ENCODE measurements around the gene SLC2A4.
"Not testable (repeated sequence)": the region's sequence is repeated elsewhere in the genome, so short reads cannot be mapped to it uniquely, and the experiment has no call there.

The SLC2A4 gene

GRCh38 chr17:7241783-7242716 lies 39.5 kb upstream of the SLC2A4 start, which contains the start of gene GABARAP:
Gene GABARAP, minus strand, starts transcription at chr17:7242449. Its CDS starts 119 bp downstream, at chr17:7242330.
- TF ChIP-seq CTCF (IDR thresholded peaks at IDR 0.05; ENCODE audit: low read length, missing control alignments) = no peak
- DNase-seq (ENCODE audit: low read depth) = peak; percentile 95
- peak within 1 kb of the TSS; percentile 81 for H3K4me3 ChIP-seq (replicated peaks; ENCODE audit: low read depth, low read length)

GRCh38 chr17:7242717-7243452 lies 38.6 kb upstream of the SLC2A4 start:
- no peak for TF ChIP-seq CTCF (IDR thresholded peaks at IDR 0.05; ENCODE audit: low read length, missing control alignments)

GRCh38 chr17:7243453-7243729 lies 38.1 kb upstream of the SLC2A4 start:
- DNase-seq (ENCODE audit: low read depth) = no peak
- no peak for TF ChIP-seq CTCF (IDR thresholded peaks at IDR 0.05; ENCODE audit: low read length, missing control alignments)
- H3K4me3 ChIP-seq (replicated peaks; ENCODE audit: low read depth, low read length) = peak overlapping the region; percentile 81

More at GRCh38 chr17:7242717-7243452, 38.6 kb upstream of the SLC2A4 start:
- DNase-seq (ENCODE audit: low read depth) = peak; percentile 97
- H3K4me3 ChIP-seq (replicated peaks; ENCODE audit: low read depth, low read length) = peak overlapping the region; percentile 81

GRCh38 chr17:7243838-7244237 lies 37.7 kb upstream of the SLC2A4 start:
- DNase-seq (ENCODE audit: low read depth); H3K4me3 ChIP-seq (replicated peaks; ENCODE audit: low read depth, low read length): not testable (repeated sequence)

- no peak for DNase-seq (ENCODE audit: low read depth)
- no peak for TF ChIP-seq CTCF (IDR thresholded peaks at IDR 0.05; ENCODE audit: low read length, missing control alignments)
- no peak overlapping the region for H3K4me3 ChIP-seq (replicated peaks; ENCODE audit: low read depth, low read length)
Observed at GRCh38 chr17:7246779-7247178, 34.7 kb upstream of the SLC2A4 start.

GRCh38 chr17:7248796-7249195 lies 32.7 kb upstream of the SLC2A4 start:
- DNase-seq (ENCODE audit: low read depth) = no peak
- no peak overlapping the region for H3K4me3 ChIP-seq (replicated peaks; ENCODE audit: low read depth, low read length)
- no peak for TF ChIP-seq CTCF (IDR thresholded peaks at IDR 0.05; ENCODE audit: low read length, missing control alignments)

GRCh38 chr17:7249214-7249613 lies 32.3 kb upstream of the SLC2A4 start:
- DNase-seq (ENCODE audit: low read depth) = no peak
- no peak for TF ChIP-seq CTCF (IDR thresholded peaks at IDR 0.05; ENCODE audit: low read length, missing control alignments)
- no peak overlapping the region for H3K4me3 ChIP-seq (replicated peaks; ENCODE audit: low read depth, low read length)
